Suprapubic skin (tissue), 4 donors: Measurements from ENCODE around the gene FRMPD2.

Experiments
- POLR2A ChIP-seq, 2 donors: fragments of 450-650 bp; IDR thresholded peaks; one replicate each; pipeline ENCODE4 v1.6.1; 2017; ENCODE audit warnings: antibody characterized with exemption in 2 of 2, mild to moderate bottlenecking in 2 of 2, moderate library complexity in 2 of 2
- POLR2AphosphoS5 ChIP-seq, 3 donors: sonication (generic); formaldehyde crosslinking; IDR thresholded peaks; one replicate each; pipeline ENCODE4 v1.6.1; 2017; ENCODE audit warnings: antibody characterized with exemption in 3 of 3
- TF ChIP-seq, protein P1 (sequence below), 2 donors: fragments of 200-600 bp in 1 of 2; fragments of 450-650 bp in 1 of 2; sonication (generic) in 1 of 2; IDR thresholded peaks; one replicate each; pipeline ENCODE4 v1.5.1; 2016 to 2019; ENCODE audit warnings: antibody characterized with exemption in 2 of 2, mild to moderate bottlenecking in 1 of 2, moderate library complexity in 1 of 2

DNA sequence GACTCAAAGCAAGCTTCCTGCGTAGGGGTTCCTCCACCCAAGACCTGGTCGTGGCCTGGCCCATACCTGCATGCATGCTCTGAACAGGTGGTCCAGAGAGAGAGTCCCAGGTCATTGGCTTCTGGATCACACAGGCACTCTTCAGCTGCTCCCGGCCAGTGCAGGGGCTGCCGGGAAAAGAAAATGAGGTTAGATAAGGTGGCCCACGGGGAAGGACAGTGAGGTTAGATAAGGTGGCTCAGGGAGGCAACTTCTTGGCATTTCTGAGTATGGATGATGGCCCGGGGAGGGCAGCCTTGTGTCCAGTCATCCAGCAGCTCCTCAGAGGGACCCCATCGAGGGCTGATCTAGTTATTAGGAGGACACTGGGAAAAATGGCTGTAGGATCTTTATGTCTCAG, 87.4 kb downstream of the FRMPD2 start:
- TF ChIP-seq, protein P1, sequence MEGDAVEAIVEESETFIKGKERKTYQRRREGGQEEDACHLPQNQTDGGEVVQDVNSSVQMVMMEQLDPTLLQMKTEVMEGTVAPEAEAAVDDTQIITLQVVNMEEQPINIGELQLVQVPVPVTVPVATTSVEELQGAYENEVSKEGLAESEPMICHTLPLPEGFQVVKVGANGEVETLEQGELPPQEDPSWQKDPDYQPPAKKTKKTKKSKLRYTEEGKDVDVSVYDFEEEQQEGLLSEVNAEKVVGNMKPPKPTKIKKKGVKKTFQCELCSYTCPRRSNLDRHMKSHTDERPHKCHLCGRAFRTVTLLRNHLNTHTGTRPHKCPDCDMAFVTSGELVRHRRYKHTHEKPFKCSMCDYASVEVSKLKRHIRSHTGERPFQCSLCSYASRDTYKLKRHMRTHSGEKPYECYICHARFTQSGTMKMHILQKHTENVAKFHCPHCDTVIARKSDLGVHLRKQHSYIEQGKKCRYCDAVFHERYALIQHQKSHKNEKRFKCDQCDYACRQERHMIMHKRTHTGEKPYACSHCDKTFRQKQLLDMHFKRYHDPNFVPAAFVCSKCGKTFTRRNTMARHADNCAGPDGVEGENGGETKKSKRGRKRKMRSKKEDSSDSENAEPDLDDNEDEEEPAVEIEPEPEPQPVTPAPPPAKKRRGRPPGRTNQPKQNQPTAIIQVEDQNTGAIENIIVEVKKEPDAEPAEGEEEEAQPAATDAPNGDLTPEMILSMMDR (IDR thresholded peaks at IDR 0.05), result no peak
- TF ChIP-seq POLR2A (IDR thresholded peaks at IDR 0.05) (no peak), POLR2AphosphoS5 (IDR thresholded peaks at IDR 0.05) (no peak)
